Measurements from ENCODE around the gene RAD51B.
"Not testable (repeated sequence)": the region's sequence is repeated elsewhere in the genome, so short reads cannot be mapped to it uniquely, and the experiment has no call there.

The RAD51B gene

GRCh38 chr14:67819563-67820421 lies at the start of gene RAD51B:
RAD51B (plus strand) TSS chr14:67819779.
- peak; percentile 81 to 87 for DNase-seq

- no peak for DNase-seq
Measured at GRCh38 chr14:67773844-67774377, 45.7 kb upstream of the RAD51B start.

- no peak for DNase-seq
Measured at GRCh38 chr14:67776653-67777322, 42.8 kb upstream of the RAD51B start.

GRCh38 chr14:67778792-67779191 lies 40.8 kb upstream of the RAD51B start:
- no peak for DNase-seq

GRCh38 chr14:67782090-67782489 lies 37.5 kb upstream of the RAD51B start:
- DNase-seq: no peak

- no peak for DNase-seq
Measured at GRCh38 chr14:67784244-67784823, 35.2 kb upstream of the RAD51B start.

- DNase-seq: no peak
Measured at GRCh38 chr14:67785270-67786109, 34.1 kb upstream of the RAD51B start.

- no peak for DNase-seq
Measured at GRCh38 chr14:67787673-67788072, 31.9 kb upstream of the RAD51B start.

- no peak for DNase-seq
Measured at GRCh38 chr14:67798731-67799130, 20.8 kb upstream of the RAD51B start.

GRCh38 chr14:67800743-67801142 lies 18.8 kb upstream of the RAD51B start:
- no peak for DNase-seq

GRCh38 chr14:67806246-67806645 lies 13.3 kb upstream of the RAD51B start:
- DNase-seq: no peak

- DNase-seq: no peak
Measured at GRCh38 chr14:67814821-67815220, 4.8 kb upstream of the RAD51B start.

GRCh38 chr14:67815573-67816225 lies 3.9 kb upstream of the RAD51B start:
- no peak for DNase-seq

- DNase-seq: peak; percentile 87
Measured at GRCh38 chr14:67816326-67817002, 3.1 kb upstream of the RAD51B start, which contains the start of gene ZFYVE26. ZFYVE26 (minus strand) TSS chr14:67816590; CDS start chr14:67815963, 627 bp downstream.

GRCh38 chr14:67817750-67818438 lies 1.7 kb upstream of the RAD51B start:
- DNase-seq: no peak

- not testable (repeated sequence) for DNase-seq
Measured at GRCh38 chr14:67818476-67818875, 1.1 kb upstream of the RAD51B start.

GRCh38 chr14:67820428-67820971 lies 921 bp downstream of the RAD51B start:
- no peak for DNase-seq

- no peak for DNase-seq
Measured at GRCh38 chr14:67821121-67821520, 1.5 kb downstream of the RAD51B start.

- no peak for DNase-seq
Measured at GRCh38 chr14:67831113-67831512, 11.5 kb downstream of the RAD51B start.

GRCh38 chr14:67833403-67833802 lies 13.8 kb downstream of the RAD51B start:
- no peak for DNase-seq
